SU-DHL-6 (cell line): ENCODE results near the gene WSCD2.

Source experiments
- H2AFZ ChIP-seq: fragments of 200-600 bp; sonication (generic); 2 replicates; pipeline ENCODE4 v1.6.1; 2014; ENCODE audit warnings: low read depth, mild to moderate bottlenecking, moderate library complexity, mixed read lengths, antibody characterized with exemption, low read length; ENCODE audit not compliant: severe bottlenecking
- H3F3A ChIP-seq: fragments of 200-600 bp; shearing (Covaris generic); 2 replicates; pipeline ENCODE4 v1.6.0; 2016; ENCODE audit warnings: antibody characterized with exemption, mild to moderate bottlenecking; ENCODE audit not compliant: insufficient read depth
- H3K27ac ChIP-seq: fragments of 200-600 bp; sonication (generic); 2 replicates; pipeline ENCODE4 v1.5.1; 2016; ENCODE audit warnings: low read depth, mild to moderate bottlenecking, low read length, moderate library complexity, mixed read lengths
- H3K27me3 ChIP-seq: fragments of 200-600 bp; sonication (generic), shearing (Covaris generic); 2 replicates; pipeline ENCODE4 v1.6.0; 2014; ENCODE audit warnings: mild to moderate bottlenecking, low read length
- H3K36me3 ChIP-seq: fragments of 200-600 bp; sonication (generic); 2 replicates; pipeline ENCODE4 v1.6.1; 2014; ENCODE audit warnings: mild to moderate bottlenecking, low read length, mixed read lengths
- H3K4me2 ChIP-seq: fragments of 300-600, 200-600 bp; shearing (Covaris generic), sonication (generic); 2 replicates; pipeline ENCODE4 v1.6.0; 2014; ENCODE audit warnings: low read length, low read depth, mild to moderate bottlenecking; ENCODE audit not compliant: poor library complexity, severe bottlenecking
- H3K4me3 ChIP-seq: fragments of 200-600 bp; sonication (generic); 2 replicates; pipeline ENCODE4 v1.5.1; 2014; ENCODE audit warnings: antibody characterized with exemption, low read length, mild to moderate bottlenecking, mixed read lengths; ENCODE audit not compliant: insufficient read depth, poor library complexity, severe bottlenecking
- H3K79me2 ChIP-seq: fragments of 200-600 bp; sonication (generic); 2 replicates; pipeline ENCODE4 v1.6.1; 2014; ENCODE audit warnings: mild to moderate bottlenecking, low read length, moderate library complexity; ENCODE audit not compliant: insufficient read depth
- H3K9ac ChIP-seq: fragments of 200-600 bp; sonication (generic); 2 replicates; pipeline ENCODE4 v1.7.0; 2014; ENCODE audit warnings: mild to moderate bottlenecking, low read length
- H3K9me2 ChIP-seq: fragments of 200-600 bp; sonication (generic); replicated peaks from 2 replicates; pipeline ENCODE4 v1.6.1; 2014; ENCODE audit warnings: low read length; ENCODE audit not compliant: insufficient read depth
- H3K9me3 ChIP-seq: fragments of 200-600 bp; sonication (generic); 2 replicates; pipeline ENCODE4 v1.6.1; 2014; ENCODE audit warnings: low read length, mixed read lengths; ENCODE audit not compliant: insufficient read depth
- H4K20me1 ChIP-seq: fragments of 200-600 bp; sonication (generic); 2 replicates; pipeline ENCODE4 v1.6.1; 2014; ENCODE audit warnings: low read depth, mild to moderate bottlenecking, antibody characterized with exemption, low read length, moderate library complexity, mixed read lengths
- CTCF ChIP-seq: fragments of 200-600 bp; sonication (generic); IDR thresholded peaks from one replicate; pipeline ENCODE4 v1.5.1; 2017; ENCODE audit warnings: antibody characterized with exemption, mild to moderate bottlenecking, low read length, moderate library complexity; ENCODE audit not compliant: insufficient read depth, poor library complexity, severe bottlenecking
- EZH2phosphoT487 ChIP-seq: fragments of 200-600 bp; sonication (generic), shearing (Covaris generic); conservative IDR thresholded peaks from 2 replicates; pipeline ENCODE4 v1.6.1; 2018; ENCODE audit warnings: mild to moderate bottlenecking, antibody characterized with exemption, low read length, moderate library complexity, mixed read lengths

The WSCD2 gene

GRCh38 chr12:108239378-108239777, 110.3 kb downstream of the WSCD2 start:
- Histone ChIP-seq H3K9me2 (no peaks in the 10 kb centered on the region), H3K4me3 (no peak overlapping the region), H3K9me3 (no peaks in the 10 kb centered on the region), H3F3A (no peaks in the 10 kb centered on the region), H3K9ac (no peak overlapping the region), H3K27ac (no peak overlapping the region), H3K79me2 (no peaks in the 10 kb centered on the region), H3K27me3 (no peaks in the 10 kb centered on the region), H3K4me2 (no peak overlapping the region), H3K36me3 (no peaks in the 10 kb centered on the region), H2AFZ (no peak overlapping the region), H4K20me1 (no peaks in the 10 kb centered on the region)
- TF ChIP-seq EZH2phosphoT487, result no peak
- no peak for TF ChIP-seq CTCF

DNA sequence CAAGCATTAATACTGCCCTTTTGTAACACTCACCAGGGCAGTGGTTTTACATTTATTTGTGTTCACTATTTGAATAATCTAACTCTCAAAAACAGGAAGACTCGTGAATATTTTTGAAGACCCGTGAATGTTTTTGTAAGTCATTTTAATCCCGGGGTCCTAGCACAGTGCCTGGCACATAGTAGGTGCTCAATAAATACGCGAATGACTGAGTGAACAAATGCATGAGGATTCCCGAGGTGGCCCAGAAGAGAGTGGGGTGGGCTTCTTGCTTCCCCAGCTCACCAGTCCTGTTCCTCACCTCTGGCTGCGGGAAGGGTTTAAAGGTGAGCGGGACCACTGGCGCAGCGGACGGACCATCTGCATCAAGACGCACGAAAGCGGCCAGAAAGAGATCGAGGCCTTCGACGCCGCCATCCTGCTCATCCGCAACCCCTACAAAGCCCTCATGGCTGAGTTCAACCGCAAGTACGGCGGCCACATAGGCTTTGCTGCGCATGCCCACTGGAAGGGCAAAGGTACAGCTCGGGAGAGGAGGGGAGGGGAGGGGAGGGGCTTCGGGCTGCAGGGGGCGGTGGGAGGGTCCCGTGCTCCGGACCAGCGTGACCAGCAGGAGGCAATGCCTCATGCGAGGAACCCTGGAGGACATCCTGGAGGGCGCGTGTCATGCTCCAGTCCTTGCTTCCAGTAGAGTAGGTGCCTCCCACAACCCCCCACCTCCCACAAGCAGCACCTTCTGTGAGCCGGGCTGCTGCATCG, 111.1 kb downstream of the WSCD2 start:
- H3K9me3 ChIP-seq, result no peaks in the 10 kb centered on the region
- H3K79me2 ChIP-seq, result no peaks in the 10 kb centered on the region
- H2AFZ ChIP-seq, result no peak overlapping the region
- no peaks in the 10 kb centered on the region for H3K36me3 ChIP-seq
- H3K27me3 ChIP-seq, result no peaks in the 10 kb centered on the region
- H3K27ac ChIP-seq, result no peak overlapping the region
- TF ChIP-seq CTCF (no peak), EZH2phosphoT487 (no peak)
- H4K20me1 ChIP-seq, result no peaks in the 10 kb centered on the region
- H3K4me3 ChIP-seq, result no peak overlapping the region
- no peaks in the 10 kb centered on the region for H3F3A ChIP-seq
- no peak overlapping the region for H3K4me2 ChIP-seq
- no peak overlapping the region for H3K9ac ChIP-seq
- no peaks in the 10 kb centered on the region for H3K9me2 ChIP-seq

GRCh38 chr12:108240928-108241327, 111.8 kb downstream of the WSCD2 start:
- H3K4me2 ChIP-seq, result no peak overlapping the region
- H2AFZ ChIP-seq, result no peak overlapping the region
- H3K9me3 ChIP-seq, result no peaks in the 10 kb centered on the region
- no peak overlapping the region for H3K9ac ChIP-seq
- no peaks in the 10 kb centered on the region for H3K79me2 ChIP-seq
- H3K27me3 ChIP-seq, result no peaks in the 10 kb centered on the region
- no peak overlapping the region for H3K4me3 ChIP-seq
- no peaks in the 10 kb centered on the region for H3K36me3 ChIP-seq
- TF ChIP-seq EZH2phosphoT487 (no peak), CTCF (no peak)
- H3K9me2 ChIP-seq, result no peaks in the 10 kb centered on the region
- H4K20me1 ChIP-seq, result no peaks in the 10 kb centered on the region
- no peak overlapping the region for H3K27ac ChIP-seq
- no peaks in the 10 kb centered on the region for H3F3A ChIP-seq
